NCI-H2107 (cell line): ENCODE measurements around the gene HELQ.

Source experiments
- DNase-seq: peaks from one replicate; lab custom pipeline; 2025; lab: John Stamatoyannopoulos, UW

Gene HELQ

GRCh38 chr4:83372931-83373330 is 82.7 kb downstream of the HELQ start:
- DNase-seq: no peak

- no peak for DNase-seq
These were observed 83.7 kb downstream of the HELQ start for GRCh38 chr4:83371936-83372335.

DNA sequence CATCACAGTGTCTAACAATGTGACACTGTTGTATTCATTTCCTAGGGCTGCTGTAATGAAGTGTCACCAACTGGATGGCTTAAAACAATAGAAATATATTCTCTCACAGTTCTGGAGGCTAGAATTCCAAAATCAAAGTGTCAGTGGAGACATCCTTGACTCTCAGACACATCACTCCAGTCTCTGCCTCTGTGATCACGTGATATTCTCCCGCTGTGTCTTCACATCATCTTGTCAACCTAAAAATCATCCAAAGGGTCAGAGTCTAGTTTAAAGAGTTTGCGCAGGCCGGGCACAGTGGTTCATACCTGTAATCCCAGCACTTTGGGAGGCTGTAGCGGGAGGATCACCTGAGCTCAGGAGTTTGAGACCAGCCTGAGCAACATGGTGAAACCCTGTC is 84.4 kb downstream of the HELQ start:
- DNase-seq: no peak

DNA sequence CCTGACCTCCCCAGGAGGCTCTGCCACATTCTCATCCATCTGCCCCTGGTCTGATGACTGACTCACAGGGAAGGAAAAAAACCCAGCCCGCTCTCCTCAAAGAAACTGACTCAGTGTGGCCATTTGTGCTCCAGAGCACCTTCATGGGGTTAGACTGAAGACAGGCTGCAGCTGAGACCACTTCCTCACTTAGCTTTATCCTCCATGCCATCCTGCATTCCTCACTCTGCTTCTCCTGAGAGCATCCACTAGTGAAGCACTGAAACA is 85.0 kb downstream of the HELQ start:
- DNase-seq: no peak

- DNase-seq: no peak
These were observed 85.6 kb downstream of the HELQ start for GRCh38 chr4:83369831-83370639.

GRCh38 chr4:83364312-83364711 is 91.3 kb downstream of the HELQ start:
- no peak for DNase-seq

DNA sequence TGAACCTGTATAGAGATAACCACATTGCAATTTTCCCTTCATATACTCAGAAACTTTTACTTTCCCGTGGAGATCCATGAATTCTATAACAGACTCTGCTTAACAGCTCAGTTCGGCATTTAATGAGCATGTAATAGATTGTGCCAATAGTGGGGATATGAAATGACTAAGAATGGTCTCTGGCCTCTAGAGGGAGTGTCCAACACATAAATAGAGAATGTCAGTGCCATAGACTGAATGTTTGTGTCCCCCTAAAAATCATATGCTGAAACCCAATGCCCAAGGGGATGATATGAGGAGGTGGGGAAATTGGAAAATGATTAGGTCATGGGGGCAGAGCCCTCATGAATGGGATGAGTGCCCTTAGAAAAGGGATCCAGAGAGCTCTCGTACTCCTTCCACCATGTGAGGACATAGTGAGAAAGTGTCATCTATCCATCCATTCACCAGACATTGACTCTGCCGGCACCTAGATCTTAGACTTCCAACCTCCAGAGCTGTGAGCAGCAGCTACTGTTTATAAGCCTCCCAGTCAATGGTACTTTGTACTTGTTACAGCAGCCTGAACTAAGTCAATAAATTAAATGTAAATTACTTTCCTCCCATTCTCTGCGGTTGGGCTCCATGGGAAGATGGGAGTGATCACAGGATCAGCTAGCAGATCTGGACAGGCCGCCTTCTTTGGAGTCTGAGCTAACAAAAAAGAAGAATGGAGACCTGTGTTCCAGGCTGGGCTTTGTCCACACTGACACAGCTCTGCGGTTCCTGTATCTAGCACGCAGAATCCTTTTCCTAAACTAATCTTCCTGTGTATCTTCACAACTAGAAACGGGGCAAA is 92.9 kb downstream of the HELQ start:
- peak; percentile 7 for DNase-seq

DNA sequence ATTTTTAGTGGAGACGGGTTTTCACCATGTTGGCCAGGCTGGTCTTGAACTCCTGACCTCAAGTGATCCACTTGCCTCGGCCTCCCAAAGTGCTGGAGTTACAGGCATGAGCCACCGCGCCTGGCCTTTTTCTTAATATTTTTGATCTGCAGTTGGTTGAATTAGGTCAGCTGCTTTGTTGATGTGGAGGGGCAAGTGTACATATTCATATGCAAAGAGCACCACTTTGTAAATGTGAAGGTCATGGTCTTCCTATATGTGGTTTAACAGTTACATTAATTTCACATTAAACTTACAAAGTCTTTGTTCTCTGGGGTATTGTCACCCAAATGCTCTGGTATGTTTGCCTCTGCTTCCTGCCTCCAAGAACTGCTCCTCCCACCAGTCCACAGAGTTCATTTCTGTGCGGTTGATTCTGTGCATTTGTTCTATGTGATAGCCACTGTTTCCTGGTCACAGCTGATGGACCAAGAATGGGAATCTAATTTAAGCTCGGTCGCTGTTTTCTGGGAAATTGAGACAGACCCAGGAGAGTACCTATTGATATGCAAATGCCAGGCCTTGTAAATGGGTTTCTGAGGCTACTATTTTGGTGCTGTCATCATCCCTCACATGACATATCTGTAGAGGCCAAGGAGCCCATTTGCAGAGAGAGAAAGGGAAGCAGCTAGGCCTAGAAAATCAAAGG is 94.1 kb downstream of the HELQ start:
- no peak for DNase-seq

DNA sequence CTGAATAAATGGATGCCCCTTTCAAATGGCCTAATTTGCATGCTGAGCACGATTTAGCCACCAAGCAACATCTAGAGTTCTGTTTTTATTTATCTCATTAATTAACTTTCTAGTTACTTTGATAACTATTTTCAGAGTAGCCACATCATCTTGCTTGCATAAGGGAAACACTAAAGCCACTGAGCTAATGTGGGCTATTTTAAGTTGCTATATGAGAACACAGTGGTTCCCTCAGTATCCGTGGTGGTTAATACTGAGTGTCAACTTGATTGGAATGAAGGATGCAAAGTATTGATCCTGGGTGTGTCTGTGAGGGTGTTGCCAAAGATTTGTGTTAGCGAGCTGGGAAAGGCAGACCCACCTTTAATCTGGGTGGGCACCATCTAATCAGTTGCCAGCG is 95.6 kb downstream of the HELQ start:
- no peak for DNase-seq

DNA sequence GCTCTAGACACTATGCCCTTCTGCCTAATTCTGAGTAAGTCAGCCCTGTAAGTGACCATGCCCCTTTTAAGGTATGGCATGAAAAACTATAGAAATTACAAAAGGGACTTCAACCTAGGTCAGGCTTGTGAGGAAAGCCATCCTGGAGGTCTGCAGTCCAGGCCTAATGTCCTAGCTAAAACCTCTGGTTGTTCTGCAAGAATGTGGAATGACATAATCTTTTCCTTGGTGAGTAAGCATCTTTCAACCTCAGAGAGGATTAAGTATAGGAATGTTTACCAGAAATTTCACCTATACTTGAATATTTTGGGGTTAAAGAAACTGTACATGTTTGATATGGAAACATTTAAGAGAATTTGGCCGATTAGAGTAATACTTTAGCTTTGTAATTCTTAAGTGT is 97.2 kb downstream of the HELQ start:
- no peak for DNase-seq
